ENCODE measurements around the gene MPND.
A peak's percentile ranks its signal among the peaks of the same experiment; 100 is the strongest.
"Not testable (repeated sequence)": the region's sequence is repeated elsewhere in the genome, so short reads cannot be mapped to it uniquely, and the experiment has no call there.

MPND gene

GRCh38 chr19:4322942-4323665 is 20.3 kb upstream of the MPND start:
- DNase-seq: no peak

- DNase-seq: no peak
These were observed 19.7 kb upstream of the MPND start for GRCh38 chr19:4323692-4324091.

GRCh38 chr19:4324228-4324627 is 19.1 kb upstream of the MPND start:
- no peak for DNase-seq

GRCh38 chr19:4326215-4326836 is 17.0 kb upstream of the MPND start:
- DNase-seq: no peak

GRCh38 chr19:4326837-4327251 is 16.5 kb upstream of the MPND start:
- no peak for DNase-seq

GRCh38 chr19:4327252-4327876 is 16.0 kb upstream of the MPND start:
- peak; percentile 74 for DNase-seq

- no peak for DNase-seq
These were observed 15.5 kb upstream of the MPND start for GRCh38 chr19:4327877-4328242.

GRCh38 chr19:4328243-4328990 is 14.9 kb upstream of the MPND start:
- DNase-seq: peak; percentile 96

GRCh38 chr19:4328991-4329681 is 14.2 kb upstream of the MPND start:
- DNase-seq: peak; percentile 19

- DNase-seq: no peak
These were observed 13.5 kb upstream of the MPND start for GRCh38 chr19:4329858-4330257.

GRCh38 chr19:4334929-4335570 is 8.3 kb upstream of the MPND start:
- no peak for DNase-seq

- no peak for DNase-seq
These were observed 5.4 kb upstream of the MPND start for GRCh38 chr19:4337906-4338440.

- peak; percentile 17 for DNase-seq
These were observed 4.7 kb upstream of the MPND start, which contains the start of gene STAP2 for GRCh38 chr19:4338441-4339355. Gene STAP2, minus strand, starts transcription at chr19:4338827. Its CDS starts 74 bp downstream, at chr19:4338753.

- no peak for DNase-seq
These were observed 1.1 kb upstream of the MPND start for GRCh38 chr19:4342314-4342614.

GRCh38 chr19:4342615-4343369 is 570 bp upstream of the MPND start:
- peak; percentile 97 for DNase-seq

GRCh38 chr19:4345342-4346019 is 2.1 kb downstream of the MPND start:
- DNase-seq: no peak

GRCh38 chr19:4346020-4346383 is 2.6 kb downstream of the MPND start:
- no peak for DNase-seq

GRCh38 chr19:4347521-4347920 is 4.2 kb downstream of the MPND start:
- no peak for DNase-seq

- not testable (repeated sequence) for DNase-seq
These were observed 5.9 kb downstream of the MPND start for GRCh38 chr19:4349225-4349624.

- no peak for DNase-seq
These were observed 6.7 kb downstream of the MPND start for GRCh38 chr19:4350111-4350510.
